Transverse colon (tissue), 3 donors: Measurements from ENCODE around the gene TPH1.

Experiments
- CTCF ChIP-seq, 5 experiments: fragments of 200-600 bp in 3 of 5; fragments of 450-650 bp in 2 of 5; sonication (generic) in 3 of 5; IDR thresholded peaks; 1 replicate in 2 of 5; 2 replicates in 3 of 5; pipeline ENCODE4 v1.5.1; 2016 to 2017; ENCODE audit warnings: antibody characterized with exemption in 5 of 5, inconsistent platforms in 3 of 5, mild to moderate bottlenecking in 2 of 5, moderate library complexity in 1 of 5
- POLR2A ChIP-seq: fragments of 450-650 bp; IDR thresholded peaks from one replicate; pipeline ENCODE4 v1.6.1; 2016; ENCODE audit warnings: antibody characterized with exemption, mild to moderate bottlenecking, moderate library complexity

DNA sequence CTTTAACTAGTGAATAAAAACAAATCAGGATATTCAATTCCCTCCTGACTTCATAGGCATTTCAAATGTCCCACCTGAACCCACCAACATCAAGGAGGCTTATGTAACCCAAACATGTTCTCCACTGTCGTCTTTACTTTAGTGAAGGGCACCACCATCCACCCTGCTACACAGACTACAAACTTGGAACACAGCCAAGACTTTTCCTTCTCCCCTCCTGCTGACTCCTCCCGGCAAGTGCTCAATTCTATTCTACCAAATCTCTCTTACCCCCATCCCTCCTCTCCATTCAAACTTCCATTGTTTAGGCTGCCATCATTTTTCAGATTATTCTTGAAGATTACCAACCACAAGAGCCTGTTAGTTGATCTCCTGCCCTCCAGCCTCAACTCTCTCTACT lies 35.5 kb upstream of the TPH1 start:
- TF ChIP-seq POLR2A, result no peak
- TF ChIP-seq CTCF (IDR thresholded peaks at IDR 0.05), result no peak
